Uterus (tissue), 4 donors: ENCODE measurements around the gene ACKR3. TPM values are rescaled to one million over a fixed set of nuclear protein-coding genes. Genes with fewer than 3 reads are reported as not detected.
A peak's percentile ranks its signal among the peaks of the same experiment; 100 is the strongest.

Experiments
- DNase-seq, 2 donors: peaks; one replicate each; pipeline ENCODE4 v3.0.0-alpha.2; 2019 to 2020
- H3K27ac ChIP-seq, 2 donors: fragments of 200-600 bp; sonication (generic); 1 replicate in 1 of 2; 2 replicates in 1 of 2; pipeline ENCODE4 v1.5.1; 2016 to 2018
- H3K27me3 ChIP-seq, 2 donors: fragments of 200-600 bp; sonication (generic); one replicate each; pipeline ENCODE4 v1.5.1; 2018 to 2019; ENCODE audit warnings: control low read depth in 1 of 2
- H3K36me3 ChIP-seq, 2 donors: fragments of 200-600 bp; sonication (generic); one replicate each; pipeline ENCODE4 v1.5.1; 2019; ENCODE audit warnings: control low read depth in 1 of 2
- H3K4me1 ChIP-seq, 2 donors: fragments of 200-600 bp; sonication (generic); one replicate each; pipeline ENCODE4 v1.5.1; 2018 to 2019; ENCODE audit warnings: control low read depth in 1 of 2
- H3K4me3 ChIP-seq, 2 donors: fragments of 200-600 bp; sonication (generic); 1 replicate in 1 of 2; 2 replicates in 1 of 2; pipeline ENCODE4 v1.5.1; 2018 to 2019; ENCODE audit warnings: mild to moderate bottlenecking in 1 of 2
- H3K9me3 ChIP-seq, 2 donors: fragments of 200-600 bp; sonication (generic); one replicate each; pipeline ENCODE4 v1.5.1; 2019; ENCODE audit warnings: control low read depth in 1 of 2
- POLR2A ChIP-seq, 2 donors: fragments of 450-650 bp; IDR thresholded peaks; one replicate each; pipeline ENCODE4 v1.6.1; 2016; ENCODE audit warnings: antibody characterized with exemption in 2 of 2, mild to moderate bottlenecking in 1 of 2, moderate library complexity in 1 of 2
- intact Hi-C: fragments of 100-400 bp; cut with DNase I; formaldehyde crosslinking; loops from one replicate; pipeline ENCODE4 v1.15.1; 2023; ENCODE audit warnings: low total_unique reads
- total RNA-seq, 4 donors: library from RNA; depleted of rRNA in 3 of 4; stranded (reverse); fragments of >200 nt in 3 of 4; gene quantifications; one replicate each; pipeline versions ENCODE4 v1.1.0 to v1.2.4, GENCODE V29; 2014 to 2023
- TF ChIP-seq, protein P1 (sequence below), 4 experiments: fragments of 200-600 bp in 2 of 4; fragments of 450-650 bp in 2 of 4; sonication (generic) in 2 of 4; IDR thresholded peaks; one replicate each; pipeline ENCODE4 v1.5.1; 2016 to 2019; ENCODE audit warnings: antibody characterized with exemption in 4 of 4, mild to moderate bottlenecking in 2 of 4, moderate library complexity in 1 of 4
- donor health status: DM: yes; HTN: yes; CAD: no.

The ACKR3 gene
- total RNA-seq, 4 donors from 2014 or later, result 11.8 to 61.5 (median 26.2) TPM

DNA sequence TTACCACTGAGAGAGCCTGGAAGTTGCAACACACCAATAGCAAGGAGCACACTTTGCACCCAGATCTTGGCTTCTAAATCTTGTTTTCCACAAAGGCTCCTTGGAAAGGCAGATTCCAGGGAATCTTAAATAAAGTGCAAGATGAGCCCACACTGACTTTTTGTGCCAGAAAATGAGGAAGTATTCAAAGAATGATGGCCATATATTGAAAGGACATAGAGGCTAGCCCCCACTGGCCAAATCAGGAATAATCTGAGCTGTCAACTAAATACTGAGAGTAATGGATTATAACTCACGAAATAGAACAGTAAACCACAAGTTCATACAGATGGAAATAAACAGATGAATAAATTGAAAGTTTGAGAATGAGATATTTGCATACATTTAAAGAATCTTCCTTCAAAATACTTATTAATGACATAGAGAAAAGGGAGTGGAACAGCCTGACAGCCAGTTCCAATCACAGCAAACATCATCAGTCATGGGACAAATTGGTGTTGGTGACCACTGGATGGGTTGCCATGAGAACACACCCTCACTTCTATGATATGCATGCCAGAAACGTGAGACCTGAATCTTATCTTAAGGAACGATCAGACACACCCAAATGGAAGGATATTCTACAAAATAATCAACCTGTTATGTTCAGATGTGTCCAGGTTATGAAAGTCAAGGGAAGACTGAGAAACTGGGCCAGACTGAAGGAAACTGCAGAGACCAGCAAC is 12.2 kb upstream of the ACKR3 start:
- Histone ChIP-seq H3K27me3 (no peaks in the 10 kb centered on the region), H3K27ac (no peak overlapping the region), H3K9me3 (peaks cover 0 to 3% of the 10 kb centered on the region in 2 donors), H3K4me3 (no peak overlapping the region), H3K4me1 (no peaks in the 10 kb centered on the region), H3K36me3 (no peaks in the 10 kb centered on the region)
- TF ChIP-seq POLR2A (IDR thresholded peaks at IDR 0.05), result no peak
- TF ChIP-seq, protein P1, sequence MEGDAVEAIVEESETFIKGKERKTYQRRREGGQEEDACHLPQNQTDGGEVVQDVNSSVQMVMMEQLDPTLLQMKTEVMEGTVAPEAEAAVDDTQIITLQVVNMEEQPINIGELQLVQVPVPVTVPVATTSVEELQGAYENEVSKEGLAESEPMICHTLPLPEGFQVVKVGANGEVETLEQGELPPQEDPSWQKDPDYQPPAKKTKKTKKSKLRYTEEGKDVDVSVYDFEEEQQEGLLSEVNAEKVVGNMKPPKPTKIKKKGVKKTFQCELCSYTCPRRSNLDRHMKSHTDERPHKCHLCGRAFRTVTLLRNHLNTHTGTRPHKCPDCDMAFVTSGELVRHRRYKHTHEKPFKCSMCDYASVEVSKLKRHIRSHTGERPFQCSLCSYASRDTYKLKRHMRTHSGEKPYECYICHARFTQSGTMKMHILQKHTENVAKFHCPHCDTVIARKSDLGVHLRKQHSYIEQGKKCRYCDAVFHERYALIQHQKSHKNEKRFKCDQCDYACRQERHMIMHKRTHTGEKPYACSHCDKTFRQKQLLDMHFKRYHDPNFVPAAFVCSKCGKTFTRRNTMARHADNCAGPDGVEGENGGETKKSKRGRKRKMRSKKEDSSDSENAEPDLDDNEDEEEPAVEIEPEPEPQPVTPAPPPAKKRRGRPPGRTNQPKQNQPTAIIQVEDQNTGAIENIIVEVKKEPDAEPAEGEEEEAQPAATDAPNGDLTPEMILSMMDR (IDR thresholded peaks at IDR 0.05), result no peak
- no peak for DNase-seq
- intact Hi-C loops, result no loop called here

DNA sequence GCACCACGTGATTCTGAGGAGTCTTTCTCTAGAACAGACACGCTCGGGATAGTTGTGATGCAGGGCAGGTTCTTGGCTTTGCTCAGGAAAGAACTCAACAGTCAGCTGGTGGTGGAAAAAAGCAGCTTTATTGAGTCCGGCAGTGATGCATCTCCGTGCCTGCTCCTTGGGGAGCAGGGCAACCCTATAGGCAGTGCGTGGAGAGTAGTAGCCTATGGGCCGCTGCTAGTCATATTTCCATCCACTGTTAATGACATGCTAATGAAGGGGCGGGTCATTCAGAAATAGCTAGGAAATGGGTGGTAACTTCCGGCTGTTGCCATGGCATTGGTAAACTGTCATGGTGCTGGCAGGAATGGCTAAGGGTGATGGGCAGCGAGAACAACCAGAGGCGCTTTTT is 11.6 kb upstream of the ACKR3 start:
- no peak for TF ChIP-seq POLR2A (IDR thresholded peaks at IDR 0.05)
- TF ChIP-seq, protein P1 (IDR thresholded peaks at IDR 0.05), result no peak
- Histone ChIP-seq H3K4me3 (no peak overlapping the region), H3K4me1 (no peaks in the 10 kb centered on the region), H3K9me3 (peaks cover 0 to 3% of the 10 kb centered on the region in 2 donors), H3K27me3 (no peaks in the 10 kb centered on the region), H3K36me3 (no peaks in the 10 kb centered on the region), H3K27ac (no peak overlapping the region)
- no peak for DNase-seq
- intact Hi-C loops, result no loop called here

DNA sequence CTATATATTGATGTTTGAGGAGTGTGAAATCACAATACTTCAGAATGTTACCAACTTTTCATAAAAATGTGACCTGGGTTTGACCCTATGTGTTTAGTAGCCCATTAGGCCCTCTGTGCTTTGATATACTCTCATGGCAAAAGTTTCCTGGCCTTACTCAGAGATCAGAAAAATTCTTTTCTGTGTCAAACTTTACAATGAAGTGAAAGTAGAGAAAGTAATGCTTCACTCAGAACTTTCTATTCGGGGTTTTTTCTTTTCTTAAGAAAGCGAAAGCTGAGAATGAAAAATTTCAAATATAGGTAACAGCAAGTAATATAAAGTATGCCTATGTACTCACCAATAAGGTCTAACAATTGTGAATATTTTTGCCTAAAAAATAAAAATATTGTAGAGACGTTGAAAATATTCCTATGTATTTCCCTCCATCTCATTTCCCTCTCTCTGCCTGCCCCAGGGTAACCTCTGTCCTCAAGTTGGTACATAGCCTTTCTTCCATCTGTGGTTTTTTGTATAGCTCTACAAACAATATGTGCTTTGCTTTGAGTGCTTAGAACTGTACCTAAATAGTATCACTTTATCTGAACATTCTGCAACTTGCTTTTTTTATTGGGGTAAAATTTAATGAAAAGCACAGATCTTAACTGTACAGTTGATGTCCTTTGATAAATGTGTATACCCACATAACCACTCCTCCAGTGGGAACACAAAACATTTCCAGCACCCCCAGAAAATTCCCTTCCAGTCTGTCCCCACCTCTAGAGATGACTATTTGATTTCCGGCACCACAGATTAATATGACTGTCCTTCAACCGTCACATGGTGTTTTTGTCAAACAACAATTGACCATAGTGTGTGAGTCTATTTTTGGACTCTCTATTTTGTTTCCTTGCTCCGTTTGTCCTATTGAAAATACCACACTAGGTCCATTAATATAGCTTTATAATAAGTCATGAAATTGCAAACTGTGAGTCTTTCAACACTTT is 10.3 kb upstream of the ACKR3 start:
- H3K36me3 ChIP-seq, result no peaks in the 10 kb centered on the region
- H3K4me3 ChIP-seq, result no peak overlapping the region
- intact Hi-C loops, result no loop called here
- no peaks in the 10 kb centered on the region for H3K27me3 ChIP-seq
- peaks cover 0 to 3% of the 10 kb centered on the region in 2 donors for H3K9me3 ChIP-seq
- no peak overlapping the region for H3K27ac ChIP-seq
- no peak for DNase-seq
- no peaks in the 10 kb centered on the region for H3K4me1 ChIP-seq
- TF ChIP-seq, protein P1 (IDR thresholded peaks at IDR 0.05), result no peak
- no peak for TF ChIP-seq POLR2A (IDR thresholded peaks at IDR 0.05)

DNA sequence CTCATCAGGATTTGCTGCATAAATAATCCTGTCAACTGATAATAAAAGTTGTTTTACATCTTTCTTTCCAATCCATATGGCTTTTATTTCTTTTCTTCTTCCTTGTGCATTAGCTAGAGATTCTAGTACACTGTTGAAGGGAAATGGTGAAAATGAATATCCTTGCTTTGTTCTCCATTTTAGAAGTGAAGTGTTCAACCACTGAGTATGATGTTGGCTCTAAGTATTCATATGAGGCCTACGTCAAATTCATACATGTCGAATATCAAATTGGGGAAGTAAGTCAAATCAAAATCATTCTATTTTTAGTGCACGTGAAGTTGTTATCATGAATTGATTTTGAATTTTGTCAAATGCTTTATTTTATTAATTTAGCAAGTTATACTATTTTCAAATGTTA is 7.8 kb upstream of the ACKR3 start:
- no peak for DNase-seq
- Histone ChIP-seq H3K36me3 (no peaks in the 10 kb centered on the region), H3K4me1 (no peaks in the 10 kb centered on the region), H3K4me3 (no peak overlapping the region), H3K27ac (no peak overlapping the region), H3K9me3 (no peaks in the 10 kb centered on the region), H3K27me3 (no peaks in the 10 kb centered on the region)
- intact Hi-C loops, result no loop called here
- TF ChIP-seq, protein P1 (IDR thresholded peaks at IDR 0.05), result no peak
- TF ChIP-seq POLR2A (IDR thresholded peaks at IDR 0.05), result no peak

DNA sequence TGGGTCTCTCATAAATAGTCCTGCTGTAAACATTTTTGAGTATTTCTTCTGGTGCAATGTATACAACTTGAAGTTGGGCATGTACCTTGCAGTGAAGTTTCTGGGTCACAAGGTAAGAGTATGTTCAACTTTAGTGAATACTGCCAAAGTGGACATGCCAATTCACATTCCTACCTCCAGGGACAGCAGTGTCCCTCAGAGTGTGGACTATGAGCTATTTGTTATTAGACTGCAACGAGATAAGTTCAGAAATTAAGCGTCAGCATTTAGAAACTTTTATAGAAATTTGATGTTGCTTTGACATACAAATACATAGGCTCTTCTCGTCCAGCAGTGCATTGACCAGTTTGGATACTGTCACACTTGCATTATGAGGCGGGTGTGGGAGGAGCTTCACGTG is 7.2 kb upstream of the ACKR3 start:
- Histone ChIP-seq H3K4me3 (no peak overlapping the region), H3K4me1 (no peaks in the 10 kb centered on the region), H3K27ac (no peak overlapping the region), H3K27me3 (no peaks in the 10 kb centered on the region), H3K9me3 (no peaks in the 10 kb centered on the region), H3K36me3 (no peaks in the 10 kb centered on the region)
- TF ChIP-seq POLR2A (IDR thresholded peaks at IDR 0.05), result no peak
- TF ChIP-seq, protein P1 (IDR thresholded peaks at IDR 0.05), result peak; percentile 41 to 62 (median 54)
- intact Hi-C loops, result no loop called here
- no peak for DNase-seq
